ENCODE measurements around the gene AK1. TPM values are rescaled to one million over a fixed set of nuclear protein-coding genes. Genes with fewer than 3 reads are reported as not detected.

The AK1 gene
- total and polyA plus RNA-seq, 2 of the 13 experiments (the other 11 are each of a cell fraction or from before 2014, with no cell fraction given), result 19.1 to 32.8 TPM

DNA sequence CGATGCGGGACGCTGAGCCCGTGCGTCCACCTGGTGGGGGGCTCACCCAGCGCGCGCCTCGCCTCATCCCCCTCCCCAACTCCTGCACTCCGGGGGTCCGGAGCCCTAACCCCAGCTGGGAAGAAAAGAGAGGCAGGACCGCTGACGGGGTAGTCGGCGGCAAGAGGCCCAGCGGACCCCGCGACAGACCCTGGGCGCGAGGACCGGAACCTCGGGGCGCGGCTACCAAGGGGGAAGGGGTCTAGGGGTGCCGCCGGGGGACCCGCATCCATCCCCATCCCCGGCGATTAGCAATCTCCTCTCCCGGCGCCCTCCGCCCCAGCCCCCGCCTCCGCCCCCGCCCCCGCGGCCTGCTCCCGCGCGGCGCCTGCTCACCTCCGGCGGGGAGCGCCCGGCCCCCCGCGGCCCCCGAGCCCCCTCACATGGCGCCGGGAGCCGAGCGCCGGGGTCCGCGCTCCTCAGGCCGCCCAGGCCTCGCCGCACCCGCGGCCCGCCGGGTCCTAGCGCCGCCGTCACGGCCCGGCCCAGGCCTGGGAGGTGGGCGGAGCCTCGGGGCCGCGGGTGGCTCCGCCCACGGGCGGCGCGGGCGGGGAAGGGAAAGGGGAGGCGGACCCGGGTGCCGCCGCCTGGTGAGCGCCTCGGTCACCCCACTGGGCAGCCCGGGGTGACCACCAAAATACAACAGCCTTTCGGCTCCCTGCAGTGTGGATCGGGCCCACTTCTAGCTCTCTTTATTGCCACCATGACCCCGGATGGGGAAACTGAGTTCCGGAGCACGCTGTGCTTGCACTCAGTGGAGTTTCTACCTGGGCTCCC, 21.9 kb upstream of the AK1 start, which contains the start of gene ST6GALNAC6 (continued):
- TF ChIP-seq, protein P1, sequence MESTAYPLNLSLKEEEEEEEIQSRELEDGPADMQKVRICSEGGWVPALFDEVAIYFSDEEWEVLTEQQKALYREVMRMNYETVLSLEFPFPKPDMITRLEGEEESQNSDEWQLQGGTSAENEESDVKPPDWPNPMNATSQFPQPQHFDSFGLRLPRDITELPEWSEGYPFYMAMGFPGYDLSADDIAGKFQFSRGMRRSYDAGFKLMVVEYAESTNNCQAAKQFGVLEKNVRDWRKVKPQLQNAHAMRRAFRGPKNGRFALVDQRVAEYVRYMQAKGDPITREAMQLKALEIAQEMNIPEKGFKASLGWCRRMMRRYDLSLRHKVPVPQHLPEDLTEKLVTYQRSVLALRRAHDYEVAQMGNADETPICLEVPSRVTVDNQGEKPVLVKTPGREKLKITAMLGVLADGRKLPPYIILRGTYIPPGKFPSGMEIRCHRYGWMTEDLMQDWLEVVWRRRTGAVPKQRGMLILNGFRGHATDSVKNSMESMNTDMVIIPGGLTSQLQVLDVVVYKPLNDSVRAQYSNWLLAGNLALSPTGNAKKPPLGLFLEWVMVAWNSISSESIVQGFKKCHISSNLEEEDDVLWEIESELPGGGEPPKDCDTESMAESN (CRISPR knock-in tag; conservative IDR thresholded peaks at IDR 0.05), result 0 out of 2 replicates have a peak, but pooled peaks have one; percentile 14
- TF ChIP-seq, protein P2, sequence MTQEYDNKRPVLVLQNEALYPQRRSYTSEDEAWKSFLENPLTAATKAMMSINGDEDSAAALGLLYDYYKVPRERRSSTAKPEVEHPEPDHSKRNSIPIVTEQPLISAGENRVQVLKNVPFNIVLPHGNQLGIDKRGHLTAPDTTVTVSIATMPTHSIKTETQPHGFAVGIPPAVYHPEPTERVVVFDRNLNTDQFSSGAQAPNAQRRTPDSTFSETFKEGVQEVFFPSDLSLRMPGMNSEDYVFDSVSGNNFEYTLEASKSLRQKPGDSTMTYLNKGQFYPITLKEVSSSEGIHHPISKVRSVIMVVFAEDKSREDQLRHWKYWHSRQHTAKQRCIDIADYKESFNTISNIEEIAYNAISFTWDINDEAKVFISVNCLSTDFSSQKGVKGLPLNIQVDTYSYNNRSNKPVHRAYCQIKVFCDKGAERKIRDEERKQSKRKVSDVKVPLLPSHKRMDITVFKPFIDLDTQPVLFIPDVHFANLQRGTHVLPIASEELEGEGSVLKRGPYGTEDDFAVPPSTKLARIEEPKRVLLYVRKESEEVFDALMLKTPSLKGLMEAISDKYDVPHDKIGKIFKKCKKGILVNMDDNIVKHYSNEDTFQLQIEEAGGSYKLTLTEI (CRISPR knock-in tag; conservative IDR thresholded peaks at IDR 0.05), result no peak
- TF ChIP-seq ZNF354B (CRISPR knock-in tag; IDR thresholded peaks at IDR 0.05), result no peak
- TF ChIP-seq SP4 (CRISPR knock-in tag; IDR thresholded peaks at IDR 0.05), result peak; percentile 67
- TF ChIP-seq ZSCAN21 (CRISPR knock-in tag; IDR thresholded peaks at IDR 0.05; ENCODE audit: borderline replicate concordance), result no peak
- peak; percentile 61; the same call in 1 of the 2 replicates for TF ChIP-seq RFXAP (CRISPR knock-in tag; IDR thresholded peaks at IDR 0.05; ENCODE audit: borderline replicate concordance)
- no peak for TF ChIP-seq MEIS1 (CRISPR knock-in tag; IDR thresholded peaks at IDR 0.05; ENCODE audit: borderline replicate concordance)
- peak; percentile 76 for TF ChIP-seq RBFOX2 (IDR thresholded peaks at IDR 0.05; ENCODE audit: low read depth, low read length)
- TF ChIP-seq, protein P3, sequence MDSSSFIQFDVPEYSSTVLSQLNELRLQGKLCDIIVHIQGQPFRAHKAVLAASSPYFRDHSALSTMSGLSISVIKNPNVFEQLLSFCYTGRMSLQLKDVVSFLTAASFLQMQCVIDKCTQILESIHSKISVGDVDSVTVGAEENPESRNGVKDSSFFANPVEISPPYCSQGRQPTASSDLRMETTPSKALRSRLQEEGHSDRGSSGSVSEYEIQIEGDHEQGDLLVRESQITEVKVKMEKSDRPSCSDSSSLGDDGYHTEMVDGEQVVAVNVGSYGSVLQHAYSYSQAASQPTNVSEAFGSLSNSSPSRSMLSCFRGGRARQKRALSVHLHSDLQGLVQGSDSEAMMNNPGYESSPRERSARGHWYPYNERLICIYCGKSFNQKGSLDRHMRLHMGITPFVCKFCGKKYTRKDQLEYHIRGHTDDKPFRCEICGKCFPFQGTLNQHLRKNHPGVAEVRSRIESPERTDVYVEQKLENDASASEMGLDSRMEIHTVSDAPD (CRISPR knock-in tag; IDR thresholded peaks at IDR 0.05), result no peak
- no peak for TF ChIP-seq TBX3 (IDR thresholded peaks at IDR 0.05; ENCODE audit: borderline replicate concordance)
- no peak for TF ChIP-seq TRIM24 (CRISPR knock-in tag; IDR thresholded peaks at IDR 0.05)
- TF ChIP-seq ZBTB7B (CRISPR knock-in tag; IDR thresholded peaks at IDR 0.05), result peak; percentile 78
- TF ChIP-seq JUN (CRISPR knock-in tag; IDR thresholded peaks at IDR 0.05), result no peak
- TF ChIP-seq, protein P4, sequence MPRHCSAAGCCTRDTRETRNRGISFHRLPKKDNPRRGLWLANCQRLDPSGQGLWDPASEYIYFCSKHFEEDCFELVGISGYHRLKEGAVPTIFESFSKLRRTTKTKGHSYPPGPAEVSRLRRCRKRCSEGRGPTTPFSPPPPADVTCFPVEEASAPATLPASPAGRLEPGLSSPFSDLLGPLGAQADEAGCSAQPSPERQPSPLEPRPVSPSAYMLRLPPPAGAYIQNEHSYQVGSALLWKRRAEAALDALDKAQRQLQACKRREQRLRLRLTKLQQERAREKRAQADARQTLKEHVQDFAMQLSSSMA (CRISPR knock-in tag; IDR thresholded peaks at IDR 0.05), result no peak
- TF ChIP-seq HMG20A (CRISPR knock-in tag; IDR thresholded peaks at IDR 0.05; ENCODE audit: borderline replicate concordance), result no peak
- TF ChIP-seq, protein P5, sequence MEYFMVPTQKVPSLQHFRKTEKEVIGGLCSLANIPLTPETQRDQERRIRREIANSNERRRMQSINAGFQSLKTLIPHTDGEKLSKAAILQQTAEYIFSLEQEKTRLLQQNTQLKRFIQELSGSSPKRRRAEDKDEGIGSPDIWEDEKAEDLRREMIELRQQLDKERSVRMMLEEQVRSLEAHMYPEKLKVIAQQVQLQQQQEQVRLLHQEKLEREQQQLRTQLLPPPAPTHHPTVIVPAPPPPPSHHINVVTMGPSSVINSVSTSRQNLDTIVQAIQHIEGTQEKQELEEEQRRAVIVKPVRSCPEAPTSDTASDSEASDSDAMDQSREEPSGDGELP (IDR thresholded peaks at IDR 0.05; ENCODE audit: borderline replicate concordance, low read depth), result no peak
- TF ChIP-seq ZNF605 (CRISPR knock-in tag; IDR thresholded peaks at IDR 0.05), result 0 out of 2 replicates have a peak, but pooled peaks have one; percentile 5
- no peak for TF ChIP-seq ZNF556 (CRISPR knock-in tag; IDR thresholded peaks at IDR 0.05; ENCODE audit: borderline replicate concordance)
- TF ChIP-seq MIER2 (CRISPR knock-in tag; IDR thresholded peaks at IDR 0.05), result no peak
- no peak for TF ChIP-seq KDM1A (CRISPR knock-in tag; IDR thresholded peaks at IDR 0.05)
- no peak for TF ChIP-seq KDM5B (CRISPR knock-in tag; IDR thresholded peaks at IDR 0.05; ENCODE audit: borderline replicate concordance)
- no peak for TF ChIP-seq ZNF747 (CRISPR knock-in tag; IDR thresholded peaks at IDR 0.05; ENCODE audit: borderline replicate concordance)
- peak; percentile 22; the same call in 1 of the 2 replicates for TF ChIP-seq MED1 (CRISPR knock-in tag; IDR thresholded peaks at IDR 0.05)
- TF ChIP-seq ZNF891 (CRISPR knock-in tag; IDR thresholded peaks at IDR 0.05), result 0 out of 2 replicates have a peak, but pooled peaks have one; percentile 10

All from HepG2 (cell line).